ENCODE results near the gene MADCAM1.

Gene MADCAM1

GRCh38 chr19:536031-536880 is 40.0 kb downstream of the MADCAM1 start:
- no peak overlapping the region for H3K4me3 ChIP-seq (ENCODE audit: low read length)
- H3K4me1 ChIP-seq (ENCODE audit: control insufficient read depth, insufficient read depth, low read length): peaks cover 24% of the 10 kb centered on the region
- no peaks in the 10 kb centered on the region for H3K36me3 ChIP-seq (ENCODE audit: control insufficient read depth, insufficient read depth, low read length)
- no peaks in the 10 kb centered on the region for H3K9me3 ChIP-seq (ENCODE audit: control insufficient read depth, low read length)
- H3K27me3 ChIP-seq (ENCODE audit: control insufficient read depth, insufficient read depth, low read length): no peaks in the 10 kb centered on the region
- H3K9ac ChIP-seq (ENCODE audit: low read length): no peak overlapping the region

- no peak overlapping the region for H3K4me3 ChIP-seq (ENCODE audit: low read length)
- no peak overlapping the region for H3K9ac ChIP-seq (ENCODE audit: low read length)
- H3K36me3 ChIP-seq (ENCODE audit: control insufficient read depth, insufficient read depth, low read length): no peaks in the 10 kb centered on the region
- H3K27me3 ChIP-seq (ENCODE audit: control insufficient read depth, insufficient read depth, low read length): no peaks in the 10 kb centered on the region
- H3K4me1 ChIP-seq (ENCODE audit: control insufficient read depth, insufficient read depth, low read length): peaks cover 24% of the 10 kb centered on the region
- no peaks in the 10 kb centered on the region for H3K9me3 ChIP-seq (ENCODE audit: control insufficient read depth, low read length)
These were observed 40.7 kb downstream of the MADCAM1 start for GRCh38 chr19:536881-537404.

- Histone ChIP-seq H3K4me1 (ENCODE audit: control insufficient read depth, insufficient read depth, low read length) (peaks cover 11% of the 10 kb centered on the region), H3K9ac (ENCODE audit: low read length) (no peak overlapping the region), H3K4me3 (ENCODE audit: low read length) (no peak overlapping the region), H3K36me3 (ENCODE audit: control insufficient read depth, insufficient read depth, low read length) (no peaks in the 10 kb centered on the region), H3K27me3 (ENCODE audit: control insufficient read depth, insufficient read depth, low read length) (no peaks in the 10 kb centered on the region), H3K9me3 (ENCODE audit: control insufficient read depth, low read length) (no peaks in the 10 kb centered on the region)
These were observed 42.5 kb downstream of the MADCAM1 start for GRCh38 chr19:538641-539428.

GRCh38 chr19:539429-540030 is 43.2 kb downstream of the MADCAM1 start:
- Histone ChIP-seq H3K36me3 (ENCODE audit: control insufficient read depth, insufficient read depth, low read length) (no peaks in the 10 kb centered on the region), H3K4me1 (ENCODE audit: control insufficient read depth, insufficient read depth, low read length) (peaks cover 4% of the 10 kb centered on the region), H3K27me3 (ENCODE audit: control insufficient read depth, insufficient read depth, low read length) (no peaks in the 10 kb centered on the region), H3K9me3 (ENCODE audit: control insufficient read depth, low read length) (no peaks in the 10 kb centered on the region), H3K9ac (ENCODE audit: low read length) (no peak overlapping the region), H3K4me3 (ENCODE audit: low read length) (no peak overlapping the region)

DNA sequence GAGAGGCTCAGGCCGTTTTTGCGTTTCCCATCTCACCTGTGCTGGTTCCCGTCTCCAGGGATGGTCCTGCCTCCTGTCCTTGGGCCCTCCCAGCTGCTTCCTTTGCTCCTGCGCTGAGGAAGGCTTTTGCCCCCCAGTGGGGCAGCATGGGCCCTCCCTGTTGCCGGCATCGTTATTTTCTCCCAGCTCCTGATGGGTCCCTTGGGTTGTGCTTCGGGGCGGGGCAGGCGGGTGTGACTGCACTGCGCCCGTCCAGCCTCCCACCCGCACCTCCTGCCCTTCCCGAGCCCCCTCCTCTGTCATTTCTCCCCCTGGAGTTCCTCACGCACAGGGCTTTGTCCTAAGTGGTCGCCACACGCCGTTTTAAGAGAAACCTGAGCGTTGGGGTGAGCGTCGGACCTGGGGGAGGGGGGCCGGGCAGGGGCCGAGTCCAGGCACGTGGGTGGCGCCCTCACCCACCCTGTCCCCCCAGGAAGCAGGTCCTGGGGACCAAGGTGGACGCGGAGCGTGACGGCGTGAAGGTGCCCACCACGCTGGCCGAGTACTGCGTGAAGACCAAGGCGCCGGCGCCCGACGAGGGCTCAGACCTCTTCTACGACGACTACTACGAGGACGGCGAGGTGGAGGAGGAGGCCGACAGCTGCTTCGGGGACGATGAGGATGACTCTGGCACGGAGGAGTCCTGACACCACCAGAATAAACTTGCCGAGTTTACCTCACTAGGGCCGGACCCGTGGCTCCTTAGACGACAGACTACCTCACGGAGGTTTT is 44.8 kb downstream of the MADCAM1 start:
- no peaks in the 10 kb centered on the region for H3K27me3 ChIP-seq (ENCODE audit: control insufficient read depth, insufficient read depth, low read length)
- H3K9ac ChIP-seq (ENCODE audit: low read length): no peak overlapping the region
- H3K36me3 ChIP-seq (ENCODE audit: control insufficient read depth, insufficient read depth, low read length): no peaks in the 10 kb centered on the region
- no peaks in the 10 kb centered on the region for H3K9me3 ChIP-seq (ENCODE audit: control insufficient read depth, low read length)
- H3K4me3 ChIP-seq (ENCODE audit: low read length): no peak overlapping the region
- no peaks in the 10 kb centered on the region for H3K4me1 ChIP-seq (ENCODE audit: control insufficient read depth, insufficient read depth, low read length)

GRCh38 chr19:541699-542098 is 45.4 kb downstream of the MADCAM1 start:
- H3K9ac ChIP-seq (ENCODE audit: low read length): no peak overlapping the region
- H3K27me3 ChIP-seq (ENCODE audit: control insufficient read depth, insufficient read depth, low read length): no peaks in the 10 kb centered on the region
- no peaks in the 10 kb centered on the region for H3K9me3 ChIP-seq (ENCODE audit: control insufficient read depth, low read length)
- no peak overlapping the region for H3K4me3 ChIP-seq (ENCODE audit: low read length)
- H3K36me3 ChIP-seq (ENCODE audit: control insufficient read depth, insufficient read depth, low read length): no peaks in the 10 kb centered on the region
- no peaks in the 10 kb centered on the region for H3K4me1 ChIP-seq (ENCODE audit: control insufficient read depth, insufficient read depth, low read length)

- H3K9ac ChIP-seq (ENCODE audit: low read length): no peak overlapping the region
- no peaks in the 10 kb centered on the region for H3K4me1 ChIP-seq (ENCODE audit: control insufficient read depth, insufficient read depth, low read length)
- H3K36me3 ChIP-seq (ENCODE audit: control insufficient read depth, insufficient read depth, low read length): no peaks in the 10 kb centered on the region
- H3K4me3 ChIP-seq (ENCODE audit: low read length): no peak overlapping the region
- no peaks in the 10 kb centered on the region for H3K9me3 ChIP-seq (ENCODE audit: control insufficient read depth, low read length)
- H3K27me3 ChIP-seq (ENCODE audit: control insufficient read depth, insufficient read depth, low read length): no peaks in the 10 kb centered on the region
These were observed 46.0 kb downstream of the MADCAM1 start for GRCh38 chr19:542173-542866.

DNA sequence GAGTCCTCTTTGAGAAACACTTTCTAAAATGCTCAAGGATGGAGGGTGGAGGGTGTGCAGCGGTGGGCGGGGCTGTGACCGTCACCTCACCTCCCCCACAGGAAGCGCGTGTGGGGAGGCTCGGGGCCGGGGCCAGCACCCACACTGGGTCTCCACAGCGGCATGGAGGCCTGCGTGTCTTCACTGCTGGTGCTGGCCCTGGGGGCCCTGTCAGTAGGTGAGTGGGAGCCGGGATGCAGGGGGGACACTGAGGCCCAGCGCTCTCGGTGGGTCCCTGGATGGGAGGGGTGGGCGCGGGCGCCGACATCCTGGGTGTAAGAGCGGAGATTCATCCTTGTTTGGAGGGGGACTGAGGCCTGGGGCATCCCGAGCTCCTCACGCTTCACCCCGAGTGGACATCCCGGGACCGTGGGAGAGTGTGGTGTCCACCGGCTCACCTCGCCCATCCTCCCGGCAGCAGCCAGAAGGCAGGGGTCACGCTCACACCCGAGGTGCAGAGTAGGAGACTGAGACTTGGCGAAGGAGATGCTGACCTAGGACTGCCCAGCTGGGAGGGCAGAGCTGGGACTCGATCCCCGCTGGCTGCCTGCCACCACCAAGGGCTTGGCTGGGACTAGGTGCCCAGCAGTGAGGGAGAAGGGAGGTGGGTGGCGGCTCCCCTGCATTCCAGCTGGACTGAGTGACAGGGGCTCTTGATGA is 47.8 kb downstream of the MADCAM1 start, which contains the start of gene GZMM:
TSS of gene GZMM (plus strand) at position 144 of the 699 bp plus-strand sequence. CDS start at position 163, 19 bp downstream.
- Histone ChIP-seq H3K9ac (ENCODE audit: low read length) (no peak within 1 kb of the TSS), H3K36me3 (ENCODE audit: control insufficient read depth, insufficient read depth, low read length) (no peaks in the 10 kb centered on the region), H3K4me1 (ENCODE audit: control insufficient read depth, insufficient read depth, low read length) (no peaks in the 10 kb centered on the region), H3K4me3 (ENCODE audit: low read length) (no peak within 1 kb of the TSS), H3K27me3 (ENCODE audit: control insufficient read depth, insufficient read depth, low read length) (peaks cover 5% of the 10 kb centered on the region), H3K9me3 (ENCODE audit: control insufficient read depth, low read length) (no peaks in the 10 kb centered on the region)

GRCh38 chr19:547117-547516 is 50.8 kb downstream of the MADCAM1 start:
- no peak overlapping the region for H3K4me3 ChIP-seq (ENCODE audit: low read length)
- H3K4me1 ChIP-seq (ENCODE audit: control insufficient read depth, insufficient read depth, low read length): no peaks in the 10 kb centered on the region
- no peak overlapping the region for H3K9ac ChIP-seq (ENCODE audit: low read length)
- no peaks in the 10 kb centered on the region for H3K9me3 ChIP-seq (ENCODE audit: control insufficient read depth, low read length)
- peaks cover 6% of the 10 kb centered on the region for H3K27me3 ChIP-seq (ENCODE audit: control insufficient read depth, insufficient read depth, low read length)
- no peaks in the 10 kb centered on the region for H3K36me3 ChIP-seq (ENCODE audit: control insufficient read depth, insufficient read depth, low read length)

GRCh38 chr19:547836-548720 is 51.8 kb downstream of the MADCAM1 start:
- Histone ChIP-seq H3K4me1 (ENCODE audit: control insufficient read depth, insufficient read depth, low read length) (no peaks in the 10 kb centered on the region), H3K4me3 (ENCODE audit: low read length) (no peak overlapping the region)

More at GRCh38 chr19:547836-548720, 51.8 kb downstream of the MADCAM1 start:
- Histone ChIP-seq H3K27me3 (ENCODE audit: control insufficient read depth, insufficient read depth, low read length) (peaks cover 12% of the 10 kb centered on the region), H3K9me3 (ENCODE audit: control insufficient read depth, low read length) (no peaks in the 10 kb centered on the region), H3K36me3 (ENCODE audit: control insufficient read depth, insufficient read depth, low read length) (no peaks in the 10 kb centered on the region), H3K9ac (ENCODE audit: low read length) (no peak overlapping the region)
